ENCODE data around the gene GID8. TPM values are rescaled to one million over a fixed set of nuclear protein-coding genes. Genes with fewer than 3 reads are reported as not detected.
A peak's percentile ranks its signal among the peaks of the same experiment; 100 is the strongest.

The GID8 gene
- polyA plus RNA-seq, 1 donor from 2014 or later: 54.8 TPM

DNA sequence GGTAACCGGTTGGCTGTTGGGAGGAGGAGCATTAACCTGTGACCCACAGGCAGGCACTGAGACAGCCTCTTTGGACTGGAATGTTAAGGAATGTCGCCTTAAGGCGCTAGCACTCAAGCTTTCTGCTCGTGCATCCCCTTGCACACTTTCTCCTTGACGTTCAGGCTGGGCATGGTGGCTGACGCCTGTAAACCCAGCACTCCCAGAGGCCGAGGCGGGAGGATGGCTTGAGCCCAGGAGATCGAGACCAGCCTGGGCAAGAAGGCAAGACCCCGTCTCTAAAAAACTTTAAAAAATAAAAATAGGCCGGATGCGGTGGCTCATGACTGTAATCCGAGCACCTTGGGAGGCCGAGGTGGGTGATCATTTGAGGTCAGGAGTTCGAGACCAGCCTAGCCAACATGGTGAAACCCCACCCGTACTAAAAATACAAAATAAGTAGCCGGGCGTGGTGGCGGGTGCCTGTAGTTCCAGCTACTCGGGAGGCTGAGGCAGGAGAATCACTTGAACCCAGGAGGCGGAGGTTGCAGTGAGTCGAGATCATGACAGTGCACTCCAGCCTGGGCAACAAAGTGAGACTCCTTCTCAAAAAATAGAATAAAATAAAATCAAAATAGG is 1.9 kb upstream of the GID8 start:
- Histone ChIP-seq H3K27ac (ENCODE audit: low read length) (no peak overlapping the region), H3K9ac (ENCODE audit: low read length) (no peak overlapping the region), H2AFZ (ENCODE audit: low read depth, low read length) (no peak overlapping the region), H3K4me2 (ENCODE audit: low read length) (no peak overlapping the region), H4K20me1 (ENCODE audit: insufficient read depth) (no peaks in the 10 kb centered on the region), H3K4me3 (ENCODE audit: low read length) (peak overlapping the region; percentile 85), H3K36me3 (ENCODE audit: insufficient read depth, low read length) (no peaks in the 10 kb centered on the region), H3K9me2 (ENCODE audit: insufficient read depth, low read length) (no peaks in the 10 kb centered on the region), H3K79me2 (replicated peaks; ENCODE audit: insufficient read depth, low read length) (peaks cover 84% of the 10 kb centered on the region), H3F3A (ENCODE audit: insufficient read depth, low read length, poor library complexity, severe bottlenecking) (no peaks in the 10 kb centered on the region), H3K9me3 (ENCODE audit: low read length) (no peaks in the 10 kb centered on the region), H3K27me3 (ENCODE audit: insufficient read depth, low read depth, low read length) (no peaks in the 10 kb centered on the region)
- no peak for TF ChIP-seq SMC3 (conservative IDR thresholded peaks at IDR 0.05; ENCODE audit: poor library complexity)
- TF ChIP-seq TAF1 (IDR thresholded peaks at IDR 0.05; ENCODE audit: low read depth): no peak
- TF ChIP-seq, protein P1, sequence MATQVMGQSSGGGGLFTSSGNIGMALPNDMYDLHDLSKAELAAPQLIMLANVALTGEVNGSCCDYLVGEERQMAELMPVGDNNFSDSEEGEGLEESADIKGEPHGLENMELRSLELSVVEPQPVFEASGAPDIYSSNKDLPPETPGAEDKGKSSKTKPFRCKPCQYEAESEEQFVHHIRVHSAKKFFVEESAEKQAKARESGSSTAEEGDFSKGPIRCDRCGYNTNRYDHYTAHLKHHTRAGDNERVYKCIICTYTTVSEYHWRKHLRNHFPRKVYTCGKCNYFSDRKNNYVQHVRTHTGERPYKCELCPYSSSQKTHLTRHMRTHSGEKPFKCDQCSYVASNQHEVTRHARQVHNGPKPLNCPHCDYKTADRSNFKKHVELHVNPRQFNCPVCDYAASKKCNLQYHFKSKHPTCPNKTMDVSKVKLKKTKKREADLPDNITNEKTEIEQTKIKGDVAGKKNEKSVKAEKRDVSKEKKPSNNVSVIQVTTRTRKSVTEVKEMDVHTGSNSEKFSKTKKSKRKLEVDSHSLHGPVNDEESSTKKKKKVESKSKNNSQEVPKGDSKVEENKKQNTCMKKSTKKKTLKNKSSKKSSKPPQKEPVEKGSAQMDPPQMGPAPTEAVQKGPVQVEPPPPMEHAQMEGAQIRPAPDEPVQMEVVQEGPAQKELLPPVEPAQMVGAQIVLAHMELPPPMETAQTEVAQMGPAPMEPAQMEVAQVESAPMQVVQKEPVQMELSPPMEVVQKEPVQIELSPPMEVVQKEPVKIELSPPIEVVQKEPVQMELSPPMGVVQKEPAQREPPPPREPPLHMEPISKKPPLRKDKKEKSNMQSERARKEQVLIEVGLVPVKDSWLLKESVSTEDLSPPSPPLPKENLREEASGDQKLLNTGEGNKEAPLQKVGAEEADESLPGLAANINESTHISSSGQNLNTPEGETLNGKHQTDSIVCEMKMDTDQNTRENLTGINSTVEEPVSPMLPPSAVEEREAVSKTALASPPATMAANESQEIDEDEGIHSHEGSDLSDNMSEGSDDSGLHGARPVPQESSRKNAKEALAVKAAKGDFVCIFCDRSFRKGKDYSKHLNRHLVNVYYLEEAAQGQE (IDR thresholded peaks at IDR 0.05; ENCODE audit: borderline replicate concordance): no peak

DNA sequence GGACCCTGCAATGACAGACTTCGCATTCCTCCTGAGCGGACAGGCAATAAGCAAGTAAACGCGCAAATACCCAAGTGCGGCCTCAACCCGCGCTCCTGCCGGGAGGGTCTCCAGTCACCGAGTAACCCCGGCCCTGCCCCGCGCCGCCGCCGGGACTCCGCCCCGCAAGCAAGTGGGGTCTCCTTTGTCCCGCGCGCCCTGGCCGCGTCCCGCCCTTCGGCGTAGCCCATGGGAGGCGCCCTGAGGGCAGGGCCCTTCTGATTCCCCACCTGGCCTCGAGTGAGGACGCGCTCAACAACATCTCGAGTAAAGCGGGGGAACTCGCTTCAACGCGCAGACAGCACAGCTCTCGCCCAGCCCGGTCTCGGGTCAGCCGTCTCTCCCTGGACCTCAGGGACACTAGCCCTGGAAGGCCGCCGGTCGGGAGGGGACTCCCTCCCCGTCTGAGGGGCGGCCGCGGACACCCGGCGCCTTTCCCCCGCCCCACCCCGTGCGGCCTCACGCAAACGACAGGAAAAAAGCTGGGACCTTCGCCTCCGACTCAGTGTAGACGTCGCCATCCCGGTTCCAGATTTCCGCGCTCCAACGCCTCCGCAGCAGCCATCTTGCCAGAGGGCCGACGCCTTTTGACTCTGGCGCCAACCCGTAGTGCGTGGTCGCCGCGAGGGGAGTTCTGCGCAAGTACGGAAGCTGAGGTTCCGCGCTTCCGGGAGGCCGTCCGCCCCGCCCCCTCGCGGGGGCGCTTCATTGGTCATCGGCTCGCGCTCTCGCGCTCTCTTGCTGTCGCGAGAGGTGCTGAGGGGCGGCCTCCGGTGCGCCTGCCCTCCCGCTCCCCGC is 461 bp upstream of the GID8 start:
- Histone ChIP-seq H3F3A (ENCODE audit: insufficient read depth, low read length, poor library complexity, severe bottlenecking) (no peaks in the 10 kb centered on the region), H2AFZ (ENCODE audit: low read depth, low read length) (peak overlapping the region; percentile 11), H4K20me1 (ENCODE audit: insufficient read depth) (no peaks in the 10 kb centered on the region)

More for the DNA sequence above, 461 bp upstream of the GID8 start:
- peak overlapping the region; percentile 92 for H3K27ac ChIP-seq (ENCODE audit: low read length)
- no peaks in the 10 kb centered on the region for H3K36me3 ChIP-seq (ENCODE audit: insufficient read depth, low read length)
- TF ChIP-seq TAF1 (IDR thresholded peaks at IDR 0.05; ENCODE audit: low read depth) (peak; percentile 52), MXI1 (conservative IDR thresholded peaks at IDR 0.05; ENCODE audit: poor library complexity, severe bottlenecking) (peak; percentile 92), EZH2 (IDR thresholded peaks at IDR 0.05; ENCODE audit: borderline replicate concordance, insufficient read depth, low read length, poor library complexity, severe bottlenecking) (no peak), POLR2AphosphoS5 (IDR thresholded peaks at IDR 0.05) (peak; percentile 98), EP300 (conservative IDR thresholded peaks at IDR 0.05; ENCODE audit: poor library complexity, severe bottlenecking) (peak; percentile 33), SMC3 (conservative IDR thresholded peaks at IDR 0.05; ENCODE audit: poor library complexity) (no peak), RAD21 (conservative IDR thresholded peaks at IDR 0.05) (no peak)
- TF ChIP-seq, protein P2, sequence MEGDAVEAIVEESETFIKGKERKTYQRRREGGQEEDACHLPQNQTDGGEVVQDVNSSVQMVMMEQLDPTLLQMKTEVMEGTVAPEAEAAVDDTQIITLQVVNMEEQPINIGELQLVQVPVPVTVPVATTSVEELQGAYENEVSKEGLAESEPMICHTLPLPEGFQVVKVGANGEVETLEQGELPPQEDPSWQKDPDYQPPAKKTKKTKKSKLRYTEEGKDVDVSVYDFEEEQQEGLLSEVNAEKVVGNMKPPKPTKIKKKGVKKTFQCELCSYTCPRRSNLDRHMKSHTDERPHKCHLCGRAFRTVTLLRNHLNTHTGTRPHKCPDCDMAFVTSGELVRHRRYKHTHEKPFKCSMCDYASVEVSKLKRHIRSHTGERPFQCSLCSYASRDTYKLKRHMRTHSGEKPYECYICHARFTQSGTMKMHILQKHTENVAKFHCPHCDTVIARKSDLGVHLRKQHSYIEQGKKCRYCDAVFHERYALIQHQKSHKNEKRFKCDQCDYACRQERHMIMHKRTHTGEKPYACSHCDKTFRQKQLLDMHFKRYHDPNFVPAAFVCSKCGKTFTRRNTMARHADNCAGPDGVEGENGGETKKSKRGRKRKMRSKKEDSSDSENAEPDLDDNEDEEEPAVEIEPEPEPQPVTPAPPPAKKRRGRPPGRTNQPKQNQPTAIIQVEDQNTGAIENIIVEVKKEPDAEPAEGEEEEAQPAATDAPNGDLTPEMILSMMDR (IDR thresholded peaks at IDR 0.05; ENCODE audit: poor library complexity, severe bottlenecking): no peak
- TF ChIP-seq, protein P1 (IDR thresholded peaks at IDR 0.05; ENCODE audit: borderline replicate concordance): peak; percentile 76
- peak overlapping the region; percentile 85 for H3K4me3 ChIP-seq (ENCODE audit: low read length)
- H3K79me2 ChIP-seq (replicated peaks; ENCODE audit: insufficient read depth, low read length): peaks cover 83% of the 10 kb centered on the region
- no peaks in the 10 kb centered on the region for H3K27me3 ChIP-seq (ENCODE audit: insufficient read depth, low read depth, low read length)
- H3K9me3 ChIP-seq (ENCODE audit: low read length): no peaks in the 10 kb centered on the region
- no peaks in the 10 kb centered on the region for H3K9me2 ChIP-seq (ENCODE audit: insufficient read depth, low read length)
- peak overlapping the region; percentile 97 for H3K9ac ChIP-seq (ENCODE audit: low read length)
- no peak overlapping the region for H3K4me2 ChIP-seq (ENCODE audit: low read length)
